Neural cell (in vitro differentiated cells): ENCODE data around the gene TXNL4B.

Source experiments
- CTCF ChIP-seq: fragments of 450-650 bp; IDR thresholded peaks from 2 replicates; pipeline ENCODE4 v1.5.1; 2014; ENCODE audit warnings: antibody characterized with exemption, mild to moderate bottlenecking, moderate library complexity; ENCODE audit not compliant: poor library complexity, severe bottlenecking
- EP300 ChIP-seq: fragments of 450-650 bp; conservative IDR thresholded peaks from 2 replicates; pipeline ENCODE4 v1.6.1; 2014; ENCODE audit warnings: antibody characterized with exemption, mild to moderate bottlenecking, moderate library complexity; ENCODE audit not compliant: poor library complexity, severe bottlenecking
- EZH2 ChIP-seq: fragments of 200-600, 300-800 bp; shearing (Covaris generic), sonication (generic); IDR thresholded peaks from 2 replicates; pipeline ENCODE4 v1.6.1; 2014; ENCODE audit warnings: antibody characterized with exemption, low read length, borderline replicate concordance, mild to moderate bottlenecking; ENCODE audit not compliant: insufficient read depth, poor library complexity, severe bottlenecking
- MXI1 ChIP-seq: fragments of 450-650 bp; conservative IDR thresholded peaks from 2 replicates; pipeline ENCODE4 v1.6.1; 2014; ENCODE audit warnings: antibody characterized with exemption, mild to moderate bottlenecking; ENCODE audit not compliant: poor library complexity, severe bottlenecking
- POLR2AphosphoS5 ChIP-seq: IDR thresholded peaks from 2 replicates; pipeline ENCODE4 v1.6.1; 2012
- RAD21 ChIP-seq: fragments of 450-650 bp; conservative IDR thresholded peaks from 2 replicates; pipeline ENCODE4 v1.6.1; 2014; ENCODE audit warnings: antibody characterized with exemption, mild to moderate bottlenecking, moderate library complexity
- REST ChIP-seq: IDR thresholded peaks from 2 replicates; pipeline ENCODE4 v1.6.1; 2012; ENCODE audit warnings: borderline replicate concordance
- SMC3 ChIP-seq: fragments of 450-650 bp; conservative IDR thresholded peaks from 2 replicates; pipeline ENCODE4 v1.6.1; 2014; ENCODE audit warnings: antibody characterized with exemption, mild to moderate bottlenecking, moderate library complexity; ENCODE audit not compliant: poor library complexity
- TAF1 ChIP-seq: IDR thresholded peaks from 2 replicates; pipeline ENCODE4 v1.6.1; 2012; ENCODE audit warnings: low read depth

GRCh38 chr16:72043058-72043457, 50.4 kb downstream of the TXNL4B start:
- no peak for TF ChIP-seq EZH2
- no peak for TF ChIP-seq CTCF
- TF ChIP-seq RAD21: no peak
- TF ChIP-seq REST: no peak
- TF ChIP-seq MXI1: no peak
- TF ChIP-seq EP300: no peak
- TF ChIP-seq POLR2AphosphoS5: no peak
- no peak for TF ChIP-seq SMC3
- TF ChIP-seq TAF1: no peak
